K562 (cell line): ENCODE measurements around the gene SMCHD1. TPM values are rescaled to one million over a fixed set of nuclear protein-coding genes. Genes with fewer than 3 reads are reported as not detected.

ENCODE experiments used
- ARID2 ChIP-seq: fragments of 450-650 bp; IDR thresholded peaks from 2 replicates; pipeline ENCODE4 v1.6.1; 2017; ENCODE audit warnings: antibody characterized with exemption, mild to moderate bottlenecking
- CBFA2T3 ChIP-seq: fragments of 450-650 bp; IDR thresholded peaks from 2 replicates; pipeline ENCODE4 v1.6.1; 2017
- CREB1 ChIP-seq, 2 experiments: sonication (generic) in 1 of 2; formaldehyde crosslinking in 1 of 2; IDR thresholded peaks; 2 replicates each; pipeline versions ENCODE4 v1.6.1 to v1.8.0; 2012 to 2022; ENCODE audit warnings: inconsistent platforms in 1 of 2, mild to moderate bottlenecking in 1 of 2, missing genetic modification reagents in 1 of 2, moderate library complexity in 1 of 2
- CREM ChIP-seq: IDR thresholded peaks from 2 replicates; pipeline ENCODE4 v1.6.1; 2014; ENCODE audit warnings: antibody characterized with exemption, low read depth
- FOXK1 ChIP-seq: sonication (generic); formaldehyde crosslinking; IDR thresholded peaks from 2 replicates; pipeline ENCODE4 v1.8.0; 2022; ENCODE audit warnings: missing genetic modification reagents, mild to moderate bottlenecking, borderline replicate concordance
- FOXK2 ChIP-seq, 2 experiments: fragments of 450-650 bp; IDR thresholded peaks in 1 of 2; conservative IDR thresholded peaks in 1 of 2; 2 replicates each; pipeline ENCODE4 v1.6.1; 2016; ENCODE audit warnings: low read depth in 2 of 2, mild to moderate bottlenecking in 1 of 2
- HCFC1 ChIP-seq: IDR thresholded peaks from 2 replicates; pipeline ENCODE4 v1.6.1; 2012; ENCODE audit warnings: low read depth, low read length, improper control_type of control experiment
- HDGF ChIP-seq: fragments of 450-650 bp; IDR thresholded peaks from 2 replicates; pipeline ENCODE4 v1.6.1; 2016
- IRF2 ChIP-seq: sonication (generic); formaldehyde crosslinking; IDR thresholded peaks from 2 replicates; pipeline ENCODE4 v1.8.1; 2022; ENCODE audit warnings: mild to moderate bottlenecking, missing genetic modification reagents
- NFYB ChIP-seq: IDR thresholded peaks from 2 replicates; pipeline ENCODE4 v1.6.1; 2011; ENCODE audit warnings: mild to moderate bottlenecking, moderate library complexity; ENCODE audit not compliant: insufficient read length; ENCODE audit errors: extremely low read depth
- RNF219 ChIP-seq: fragments of 250-450 bp; sonication (Bioruptor Pico); IDR thresholded peaks from 2 replicates; pipeline ENCODE4 v1.5.0; 2022; ENCODE audit warnings: mild to moderate bottlenecking
- SFPQ ChIP-seq: fragments of 200-400 bp; formaldehyde crosslinking; IDR thresholded peaks from 2 replicates; pipeline ENCODE4 v1.6.1; 2017; ENCODE audit warnings: mild to moderate bottlenecking, low read depth, low read length, moderate library complexity
- SMARCB1 ChIP-seq: IDR thresholded peaks from 2 replicates; pipeline ENCODE4 v1.6.1; 2011; ENCODE audit warnings: improper control_type of control experiment, low read depth; ENCODE audit not compliant: insufficient read length
- XRCC3 ChIP-seq: fragments of 450-650 bp; IDR thresholded peaks from 2 replicates; pipeline ENCODE4 v1.6.1; 2017; ENCODE audit warnings: mild to moderate bottlenecking, moderate library complexity
- ZC3H11A ChIP-seq: IDR thresholded peaks from 2 replicates; pipeline ENCODE4 v1.6.1; 2012; ENCODE audit warnings: low read depth, low read length, improper control_type of control experiment
- ZMIZ1 ChIP-seq, 2 experiments: fragments of 150-350 bp in 1 of 2; IDR thresholded peaks; 2 replicates each; pipeline ENCODE4 v1.6.1; 2012 to 2016; ENCODE audit warnings: low read depth in 2 of 2, low read length in 2 of 2, mild to moderate bottlenecking in 1 of 2, moderate library complexity in 1 of 2
- ZNF121 ChIP-seq: sonication (generic); formaldehyde crosslinking; conservative IDR thresholded peaks from 2 replicates; pipeline ENCODE4 v1.8.0; 2022; ENCODE audit warnings: missing genetic modification reagents
- ZNF511 ChIP-seq: sonication (generic); formaldehyde crosslinking; IDR thresholded peaks from 2 replicates; pipeline ENCODE4 v1.8.0; 2022; ENCODE audit warnings: mild to moderate bottlenecking, missing genetic modification reagents
- ZNF561 ChIP-seq: fragments of 450-650 bp; formaldehyde crosslinking; conservative IDR thresholded peaks from 2 replicates; pipeline ENCODE4 v1.4.0; 2020; ENCODE audit warnings: mild to moderate bottlenecking, moderate library complexity
- polyA plus RNA-seq, 8 experiments: library from polyadenylated mRNA; depleted of rRNA in 4 of 8; stranded (reverse) in 5 of 8; unstranded in 3 of 8; fragments of >200 nt; fragmentation: Nextera tagmentation in 2 of 8; fragmentation: Illumina TruSeq in 1 of 8; extraction: Ambion mirVana in 2 of 8; extraction: Trizol in 1 of 8; gene quantifications; 2 replicates each; pipeline versions ENCODE4 v1.2.1 to v1.2.3, GENCODE V29; 2011 to 2014; ENCODE audit warnings: inconsistent platforms in 1 of 8, missing spikeins in 1 of 8
- total RNA-seq, 7 experiments: library from RNA; depleted of rRNA in 6 of 7; stranded (reverse); fragments of >200 nt in 6 of 7; fragmentation: Illumina TruSeq in 2 of 7; extraction: Trizol in 2 of 7; gene quantifications; 2 replicates each; pipeline versions ENCODE4 v1.2.1 to v1.2.3, GENCODE V29; 2011 to 2021; ENCODE audit warnings: low replicate concordance in 1 of 7

The SMCHD1 gene
- total and polyA plus RNA-seq, 9 of the 15 experiments (the other 6 are each of a cell fraction or from before 2014, with no cell fraction given) = 6.3 to 144 (median 72.7) TPM

- TF ChIP-seq ZMIZ1 (IDR thresholded peaks at IDR 0.05; ENCODE audit: low read depth in 2 of 2, low read length in 2 of 2) (peak in 1 of 2 experiments; percentile 18; a peak in 1 of 4 replicates), NFYB (no peak), IRF2 (no peak), CREM (peak; percentile 92), ZNF121 (CRISPR knock-in tag) (no peak), HCFC1 (peak; percentile 69), SMARCB1 (no peak), RNF219 (CRISPR knock-in tag) (no peak), ZNF511 (CRISPR knock-in tag) (peak; percentile 96), HDGF (no peak), FOXK1 (peak; percentile 96; the same call in 1 of the 2 replicates), XRCC3 (no peak), ARID2 (no peak), CBFA2T3 (no peak), ZC3H11A (no peak), CREB1 (IDR thresholded peaks at IDR 0.05) (peak; percentile 96), CREB1 (CRISPR knock-in tag; IDR thresholded peaks at IDR 0.05) (peak; percentile 63), ZNF561 (no peak), SFPQ (no peak), FOXK2 (conservative IDR thresholded peaks at IDR 0.05 in 1 of 2, IDR thresholded peaks at IDR 0.05 in 1 of 2; ENCODE audit: low read depth in 2 of 2) (peak in 1 of 2 experiments; percentile 32; a peak in 1 of 4 replicates)
These were observed at the start of gene SMCHD1 (continued) for GRCh38 chr18:2655178-2655953.
